GM20431 (cell line): ENCODE data around the gene RAMACL.
"Not testable (repeated sequence)": the region's sequence is repeated elsewhere in the genome, so short reads cannot be mapped to it uniquely, and the experiment has no call there.

Source experiments
- in situ Hi-C: fragments of 300-500 bp; cut with MseI, MboI; formaldehyde crosslinking; loops from one replicate; pipeline ENCODE4 v1.15.0; 2020; ENCODE audit warnings: low sequenced_read_pairs; ENCODE audit not compliant: unreplicated experiment

Gene RAMACL

DNA sequence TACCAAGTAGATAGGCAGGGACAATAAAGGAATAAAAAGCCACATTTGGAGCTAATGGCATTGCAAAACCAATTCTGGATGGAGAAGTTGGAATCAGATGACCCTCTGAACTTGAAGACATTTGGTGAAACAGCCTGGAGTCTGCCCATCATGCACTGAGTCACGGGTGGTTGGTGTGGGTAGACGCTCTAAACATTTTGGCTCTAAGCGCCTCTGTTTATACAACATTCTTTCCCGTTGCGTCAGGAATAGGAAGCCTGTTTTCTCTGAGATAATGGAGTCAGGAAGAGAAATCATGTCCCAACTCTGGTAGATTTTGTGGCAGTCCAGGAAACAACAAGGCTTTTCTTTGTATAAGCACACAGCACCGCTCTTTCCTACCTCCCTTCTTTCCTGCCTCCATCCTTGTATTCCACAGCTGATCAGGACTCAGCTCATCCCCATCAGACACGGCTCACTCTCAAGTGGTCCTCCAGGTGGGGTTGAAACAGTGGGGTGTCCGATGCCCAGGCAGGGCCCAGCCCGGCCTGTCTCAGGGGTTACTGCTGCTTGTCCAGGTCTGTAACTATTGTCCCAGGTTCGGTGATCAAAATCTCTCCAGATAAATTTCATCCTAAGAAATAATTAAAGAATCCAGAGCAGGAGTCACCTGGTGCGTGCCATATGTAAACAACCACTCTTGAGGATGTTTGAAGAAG is 12.1 kb upstream of the RAMACL start:
- in situ Hi-C loops: no loop called here

DNA sequence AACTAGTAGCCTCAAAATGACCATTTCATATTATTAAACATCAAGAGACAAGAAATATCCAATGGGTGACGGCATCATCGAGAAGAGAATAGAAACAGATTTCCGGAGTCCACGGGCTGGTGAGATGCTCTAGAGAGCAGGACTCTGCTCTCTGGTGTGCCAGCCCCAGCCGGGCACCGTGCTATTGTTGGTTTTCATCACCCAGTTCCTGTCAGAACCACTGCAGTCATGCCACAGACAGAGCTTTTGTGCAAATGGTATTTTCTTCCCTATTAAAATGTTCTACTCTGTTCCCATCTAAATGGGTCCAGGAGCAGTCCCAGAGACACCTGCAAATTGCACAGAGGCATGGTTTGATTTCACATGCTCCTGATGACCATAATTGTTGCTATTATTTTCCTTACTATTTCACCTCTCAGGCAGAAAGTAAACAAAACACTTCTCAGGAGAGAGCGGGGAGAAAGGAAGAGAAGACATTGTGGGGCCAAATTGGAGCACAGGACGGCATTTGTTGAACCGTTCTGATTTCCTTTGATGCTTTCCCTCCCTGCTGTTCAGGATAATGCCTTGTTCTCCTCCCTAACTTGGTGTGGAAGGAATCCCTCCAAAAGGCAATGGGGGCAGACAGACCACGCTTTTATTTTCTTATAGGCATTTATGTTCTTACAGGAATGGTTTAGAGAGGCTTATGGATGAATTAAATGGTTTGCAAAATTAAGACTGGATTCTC is 11.4 kb upstream of the RAMACL start:
- in situ Hi-C loops: no loop called here

- in situ Hi-C loops: no loop called here
Observed at GRCh38 chr6:166596776-166597507, 10.5 kb upstream of the RAMACL start.

DNA sequence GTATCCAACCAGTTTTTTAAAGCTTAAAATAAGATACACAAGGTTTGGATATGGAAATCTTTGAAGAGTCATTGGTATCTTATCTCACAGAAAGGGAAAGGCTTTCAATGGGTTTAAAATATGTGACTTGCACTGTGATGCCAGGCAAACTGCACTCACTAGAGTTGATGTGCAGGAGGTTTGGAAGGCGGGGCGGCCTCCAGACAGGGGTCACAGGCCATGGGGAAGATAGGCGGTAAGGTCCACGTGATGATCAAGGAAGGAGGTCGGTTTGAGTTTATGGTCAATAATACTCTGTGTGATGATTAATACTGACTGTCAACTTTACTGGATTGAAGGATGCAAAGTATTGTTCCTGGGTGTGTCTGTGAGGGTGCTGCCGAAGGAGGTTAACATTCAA is 9.5 kb upstream of the RAMACL start:
- in situ Hi-C loops: no loop called here

GRCh38 chr6:166595061-166595780 is 8.7 kb upstream of the RAMACL start:
- in situ Hi-C loops: no loop called here

- in situ Hi-C loops: no loop called here
Observed at GRCh38 chr6:166592821-166593220, 6.3 kb upstream of the RAMACL start.

- in situ Hi-C loops: no loop called here
Observed at GRCh38 chr6:166591961-166592520, 5.6 kb upstream of the RAMACL start.

DNA sequence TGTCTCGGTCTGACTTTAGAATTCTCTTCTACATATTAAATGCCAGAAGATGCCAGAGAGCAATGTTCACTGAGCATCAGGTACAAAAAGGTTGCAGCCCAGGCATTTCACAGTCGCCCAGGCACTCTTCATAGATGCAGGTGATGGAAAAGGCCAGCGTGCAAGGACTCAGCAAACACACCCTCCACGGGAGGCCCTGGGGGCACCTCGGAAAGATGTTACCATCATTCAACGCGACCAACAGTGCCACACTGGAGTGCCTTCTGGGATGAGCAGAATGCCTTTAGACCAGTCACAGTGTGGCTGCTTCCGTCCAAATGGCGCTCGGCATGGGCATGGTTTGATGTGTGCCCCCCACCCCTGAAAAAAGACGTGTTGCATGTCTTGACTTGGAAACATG is 4.5 kb upstream of the RAMACL start:
- in situ Hi-C loops: no loop called here

- in situ Hi-C loops: no loop called here
Observed at GRCh38 chr6:166589786-166590574, 3.5 kb upstream of the RAMACL start.

GRCh38 chr6:166589337-166589731 is 2.9 kb upstream of the RAMACL start:
- in situ Hi-C loops: no loop called here

- in situ Hi-C loops: no loop called here
Observed at GRCh38 chr6:166588691-166589336, 2.3 kb upstream of the RAMACL start.

GRCh38 chr6:166587631-166588413 is 1.3 kb upstream of the RAMACL start:
- in situ Hi-C loops: no loop called here

DNA sequence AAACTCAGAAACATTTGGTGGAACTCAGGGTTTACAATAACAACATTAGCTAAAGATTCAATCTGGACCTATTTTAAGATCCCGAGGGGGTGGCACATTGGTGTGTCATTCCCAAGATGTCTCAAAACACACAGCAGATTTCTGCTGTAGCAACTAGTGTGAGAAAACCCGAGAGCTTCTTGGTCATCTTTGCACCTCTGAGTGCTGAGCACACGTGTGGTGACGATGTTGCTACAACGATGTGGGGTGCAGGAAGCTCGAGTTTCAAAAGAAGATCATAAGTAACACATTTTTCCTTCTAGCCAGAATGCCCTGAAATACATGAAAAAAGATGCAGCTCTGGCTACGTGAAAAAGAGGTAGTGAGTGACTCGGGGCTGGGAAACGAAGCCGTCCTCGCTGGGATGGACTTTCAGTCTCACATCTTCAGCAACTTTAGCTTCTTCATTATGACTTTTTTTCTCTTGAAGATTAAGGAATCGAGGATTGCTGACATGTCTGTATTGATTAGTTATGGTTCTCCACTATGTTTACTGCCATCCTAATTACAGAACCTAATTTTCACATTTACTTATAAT is 1.5 kb downstream of the RAMACL start:
- in situ Hi-C loops: no loop called here

DNA sequence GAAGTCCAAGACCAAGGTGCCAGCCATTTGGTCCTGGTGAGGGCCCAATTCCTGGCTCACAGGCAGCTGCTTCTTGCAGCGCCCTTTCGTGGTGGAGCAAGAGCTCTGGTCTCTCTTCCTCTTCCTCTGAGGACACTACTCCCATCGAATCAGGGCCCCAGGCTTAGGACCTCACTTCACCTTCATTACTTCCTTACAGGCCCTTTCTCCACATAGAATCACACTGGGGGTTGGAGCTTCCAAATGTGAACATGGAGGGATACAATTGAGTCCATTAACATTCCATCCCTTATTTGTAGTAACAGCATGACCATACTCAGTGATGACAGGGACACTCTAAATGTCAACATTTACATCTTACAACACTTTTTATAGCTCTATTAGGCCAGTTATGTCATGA is 2.3 kb downstream of the RAMACL start:
- in situ Hi-C loops: no loop called here

DNA sequence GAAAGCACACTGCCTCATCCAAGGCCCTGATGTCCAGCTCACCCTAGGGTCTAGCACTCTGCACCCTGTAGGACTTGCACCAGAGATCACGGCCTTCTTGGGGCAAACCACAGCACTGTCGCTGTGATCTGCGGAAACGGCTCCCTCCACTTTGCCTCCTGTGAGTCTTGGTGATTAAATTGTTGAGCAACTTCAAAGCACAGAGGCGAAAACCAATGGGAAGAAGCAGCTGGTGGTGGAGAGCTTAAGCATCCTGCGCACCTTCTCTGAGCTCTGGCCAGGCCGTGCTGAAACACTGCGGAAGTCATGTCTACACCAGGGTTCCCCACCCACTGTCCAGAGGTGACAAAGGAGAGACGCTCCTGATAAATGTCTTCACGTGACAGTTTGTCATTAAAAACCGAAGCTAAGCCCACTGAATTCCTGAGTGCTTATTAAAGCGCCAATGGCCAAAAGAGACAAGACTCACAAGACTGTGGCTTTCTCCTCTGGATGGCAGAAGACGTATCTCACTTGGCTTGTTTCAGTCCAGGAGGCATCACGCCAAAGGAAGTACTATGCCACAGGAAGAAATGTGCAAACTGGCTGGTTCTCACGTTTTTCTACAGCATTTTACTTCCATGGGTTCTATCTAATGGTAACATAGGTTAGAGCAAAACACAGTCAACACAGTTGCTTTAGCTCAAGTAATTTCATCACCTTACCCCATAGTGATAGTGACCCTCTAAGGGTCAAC is 3.1 kb downstream of the RAMACL start:
- in situ Hi-C loops: no loop called here

- in situ Hi-C loops: no loop called here
Observed at GRCh38 chr6:166582258-166582657, 4.2 kb downstream of the RAMACL start.

DNA sequence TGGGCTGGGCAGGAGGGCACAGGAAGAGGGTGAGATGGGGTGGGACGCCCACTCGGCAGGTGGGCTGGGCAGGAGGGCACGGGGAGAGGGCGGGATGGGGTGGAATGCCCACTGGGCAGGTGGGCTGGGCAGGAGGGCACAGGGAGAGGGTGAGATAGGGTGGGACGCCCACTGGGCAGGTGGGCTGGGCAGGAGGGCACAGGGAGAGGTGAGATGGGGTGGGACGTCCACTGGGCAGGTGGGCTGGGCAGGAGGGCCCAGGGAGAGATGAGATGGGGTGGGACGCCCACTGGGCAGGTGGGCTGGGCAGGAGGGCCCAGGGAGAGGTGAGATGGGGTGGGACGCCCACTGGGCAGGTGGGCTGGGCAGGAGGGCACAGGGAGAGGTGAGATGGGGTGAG is 4.7 kb downstream of the RAMACL start:
- in situ Hi-C loops: not testable (repeated sequence)
